HG03064 (cell line): ENCODE measurements around the gene AP1S1.
"Not testable (repeated sequence)": the region's sequence is repeated elsewhere in the genome, so short reads cannot be mapped to it uniquely, and the experiment has no call there.

Experiments
- ATAC-seq: cut with Tn5 transposase; IDR thresholded peaks from one replicate; pipeline ENCODE4 v1.9.1; 2021; ENCODE audit warnings: low read depth; ENCODE audit not compliant: unreplicated experiment

AP1S1 gene

DNA sequence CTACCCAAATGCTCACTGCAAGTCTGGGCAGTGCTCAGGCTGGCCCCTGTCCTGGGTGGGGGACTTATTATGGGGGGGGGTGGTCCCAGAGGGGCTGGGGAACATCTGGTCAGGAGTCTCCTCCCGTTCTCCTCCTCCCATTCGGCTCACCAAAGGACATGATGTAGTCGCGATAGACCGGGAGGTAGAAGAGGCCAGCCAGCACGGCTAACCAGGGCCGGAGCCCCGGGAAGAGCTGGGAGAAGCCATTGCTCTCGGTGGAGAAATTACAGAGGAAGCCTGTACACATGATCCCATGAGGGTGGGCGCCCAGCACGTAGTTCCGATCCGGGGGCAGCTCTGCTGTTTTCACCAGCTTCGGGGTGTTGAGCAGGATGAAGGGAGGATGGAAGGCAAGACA is 44.2 kb downstream of the AP1S1 start:
- ATAC-seq: no peak

DNA sequence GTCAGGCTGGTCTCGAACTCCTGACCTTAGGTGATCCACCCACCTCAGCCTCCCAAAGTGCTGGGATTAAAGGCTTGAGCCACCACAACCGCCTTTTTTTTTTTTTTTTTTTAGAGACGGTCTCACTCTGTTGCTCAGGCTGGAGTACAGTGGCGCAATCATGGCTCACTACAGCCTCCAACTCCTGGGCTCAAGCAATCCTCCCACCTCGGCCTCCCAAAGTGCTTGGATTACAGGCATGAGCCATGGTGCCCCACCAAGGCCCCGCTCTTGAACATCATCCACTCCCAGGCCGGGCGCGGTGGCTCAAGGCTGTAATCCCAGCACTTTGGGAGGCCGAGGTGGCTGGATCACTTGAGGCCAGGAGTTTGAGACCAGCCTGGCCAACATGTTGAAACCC is 45.2 kb downstream of the AP1S1 start:
- not testable (repeated sequence) for ATAC-seq

DNA sequence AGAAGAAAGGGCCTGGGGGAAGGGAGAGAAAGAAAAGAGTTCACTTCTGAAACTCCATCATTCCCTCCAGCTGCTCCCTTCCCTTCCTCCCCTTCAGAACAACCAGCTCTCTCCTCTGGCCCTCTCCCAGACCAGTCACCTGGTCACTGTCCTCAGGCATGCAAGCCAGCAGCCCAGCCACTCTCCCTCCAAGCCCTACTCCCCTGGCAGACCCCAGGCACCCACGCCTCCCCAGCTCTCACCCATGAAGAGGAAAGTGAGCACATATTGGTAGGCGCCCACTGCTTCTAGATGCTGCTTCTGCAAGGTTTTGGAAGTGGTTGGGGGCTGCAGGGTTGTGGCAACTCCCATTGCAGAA is 46.2 kb downstream of the AP1S1 start:
- no peak for ATAC-seq

DNA sequence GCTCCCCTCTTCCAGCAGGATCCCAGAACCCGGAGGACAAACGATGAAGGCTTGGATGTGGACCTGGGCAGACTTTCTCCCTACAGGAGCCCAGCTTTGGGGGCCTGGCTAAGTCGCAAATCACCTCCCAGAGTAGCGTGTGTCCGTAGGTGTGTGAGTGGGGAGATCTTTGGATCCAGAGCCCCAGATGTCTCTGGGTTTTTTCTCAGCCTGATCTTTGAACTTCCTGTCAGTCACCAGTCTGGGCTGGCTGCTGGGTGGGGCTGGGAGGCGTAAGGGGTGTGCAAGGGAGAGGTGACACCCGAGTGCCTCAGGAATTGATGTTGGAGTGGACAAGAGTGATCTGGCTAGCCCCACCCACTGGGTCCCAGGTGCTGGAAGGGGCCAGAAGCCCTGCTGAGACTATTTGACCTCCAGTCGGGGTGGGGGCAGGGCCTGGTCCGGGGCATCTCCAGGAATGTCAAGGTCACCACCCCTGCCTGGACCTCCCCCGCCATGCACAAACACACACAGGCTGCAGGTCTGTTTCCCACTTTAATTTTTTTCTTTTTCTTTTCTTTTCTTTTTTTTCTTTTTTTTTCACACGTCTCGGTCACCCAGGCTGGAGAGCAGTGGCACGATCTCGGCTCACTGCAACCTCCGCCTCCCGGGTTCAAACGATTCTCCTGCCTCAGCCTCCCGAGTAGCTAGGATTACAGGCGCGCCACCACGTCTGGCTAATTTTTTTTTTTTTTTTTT is 46.8 kb downstream of the AP1S1 start, which contains the start of gene MOGAT3:
MOGAT3 (minus strand) TSS at position 175 of the 738 bp plus-strand sequence. CDS start 182 bp downstream, outside the sequence.
- no peak for ATAC-seq

DNA sequence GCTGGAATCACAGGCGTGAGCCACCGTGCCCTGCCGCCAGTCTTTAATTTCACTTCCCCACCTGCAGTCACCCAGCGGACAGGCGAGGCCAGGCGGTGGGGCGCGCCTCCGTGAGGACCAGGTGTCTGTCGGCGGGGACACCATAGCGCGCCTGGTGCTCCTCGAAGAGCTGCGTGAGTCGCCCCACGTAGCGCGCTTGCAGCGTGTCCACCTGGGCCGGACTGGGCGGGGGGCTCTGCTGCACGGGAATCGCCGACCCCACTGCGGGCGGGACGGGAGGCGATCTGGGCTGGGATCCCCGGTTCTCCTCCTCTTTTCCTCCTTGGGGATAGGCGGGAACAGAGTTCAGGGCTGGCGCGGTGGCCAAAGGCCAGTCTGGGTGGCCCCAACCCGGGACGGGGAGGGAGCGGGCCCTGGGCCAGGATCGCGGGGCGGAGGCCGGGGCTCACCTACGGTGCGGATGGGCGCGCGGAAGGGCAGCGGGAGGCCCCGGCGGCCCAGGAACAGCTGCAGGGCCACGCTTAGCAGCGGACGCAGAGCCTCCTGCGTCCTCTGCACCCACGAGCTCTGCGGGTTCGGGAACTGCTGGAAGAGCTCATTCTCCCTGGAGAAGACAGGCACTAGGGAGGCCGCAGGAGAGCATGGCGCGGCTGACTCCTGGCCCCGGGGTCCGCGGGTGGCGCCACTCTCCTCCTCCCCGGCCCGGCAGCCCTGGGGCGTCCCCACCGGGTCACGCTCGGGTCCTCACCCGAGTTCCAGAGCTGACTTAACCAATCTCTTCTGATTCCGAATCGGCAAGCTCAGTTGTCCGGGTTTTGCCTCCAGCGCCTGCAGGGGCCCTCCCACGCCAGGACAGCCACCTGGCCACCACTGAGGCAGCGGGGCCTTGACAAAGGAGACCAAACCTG is 47.7 kb downstream of the AP1S1 start:
- no peak for ATAC-seq

DNA sequence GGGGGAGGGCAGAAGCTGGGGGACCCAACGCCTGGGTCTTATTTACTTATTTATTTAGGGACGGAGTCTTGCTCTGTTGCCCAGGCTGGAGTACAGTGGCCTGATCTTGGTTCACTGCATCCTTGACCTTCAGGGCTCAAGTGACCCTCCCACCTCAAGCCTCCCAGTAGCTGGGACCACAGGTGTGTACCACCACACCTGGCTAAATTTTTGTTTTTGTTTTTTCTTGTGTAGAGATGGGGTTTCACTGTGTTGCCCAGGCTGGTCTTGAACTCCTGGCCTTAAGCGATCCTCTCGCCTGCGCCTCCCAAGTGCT is 48.3 kb downstream of the AP1S1 start:
- ATAC-seq: no peak

DNA sequence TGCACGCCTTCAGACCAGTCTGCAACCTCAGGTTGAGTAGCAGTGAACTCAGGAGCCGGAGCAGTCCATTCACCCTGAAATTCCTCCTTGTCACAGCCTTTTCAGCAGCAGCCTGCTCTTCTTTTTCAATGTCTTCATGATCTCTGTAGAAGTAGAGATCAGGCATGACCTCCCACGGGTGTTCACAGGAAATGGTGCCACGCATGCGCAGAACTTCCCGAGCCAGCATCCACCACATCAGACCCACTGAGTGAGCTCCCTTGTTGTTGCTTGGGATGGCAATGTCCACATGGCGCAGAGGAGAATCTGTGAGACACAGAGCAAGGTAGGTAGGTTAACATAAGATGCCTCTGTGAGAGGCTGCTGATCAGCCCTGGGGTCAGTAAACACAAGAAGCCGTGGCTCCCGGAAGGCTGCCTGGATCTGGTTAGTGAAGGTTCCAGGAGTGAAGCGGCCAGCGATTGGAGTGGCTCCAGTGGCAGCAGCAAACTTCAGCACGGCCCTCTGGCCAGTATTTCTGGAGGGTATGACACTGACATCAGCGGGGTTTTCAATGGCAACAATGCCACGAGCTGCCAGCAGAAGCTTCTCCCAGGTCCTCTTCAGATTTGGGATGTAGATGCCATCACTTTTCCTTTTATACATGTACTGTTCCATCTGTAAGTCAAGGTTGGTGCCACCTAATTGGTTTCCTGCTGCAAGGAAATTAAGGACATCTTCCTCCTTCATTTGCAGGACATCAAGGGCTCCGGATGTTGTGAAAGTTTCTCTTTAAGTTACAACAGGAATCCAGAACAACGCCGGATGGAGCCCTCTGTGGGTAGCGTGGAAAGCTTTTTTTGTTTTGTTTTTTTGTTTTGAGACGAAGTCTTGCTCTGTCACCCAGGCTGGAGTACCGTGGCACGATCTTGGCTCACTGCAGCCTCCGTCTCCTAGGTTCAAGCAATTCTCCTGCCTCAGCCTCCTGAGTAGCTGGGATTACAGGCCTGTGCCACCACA is 49.8 kb downstream of the AP1S1 start:
- ATAC-seq: not testable (repeated sequence)

DNA sequence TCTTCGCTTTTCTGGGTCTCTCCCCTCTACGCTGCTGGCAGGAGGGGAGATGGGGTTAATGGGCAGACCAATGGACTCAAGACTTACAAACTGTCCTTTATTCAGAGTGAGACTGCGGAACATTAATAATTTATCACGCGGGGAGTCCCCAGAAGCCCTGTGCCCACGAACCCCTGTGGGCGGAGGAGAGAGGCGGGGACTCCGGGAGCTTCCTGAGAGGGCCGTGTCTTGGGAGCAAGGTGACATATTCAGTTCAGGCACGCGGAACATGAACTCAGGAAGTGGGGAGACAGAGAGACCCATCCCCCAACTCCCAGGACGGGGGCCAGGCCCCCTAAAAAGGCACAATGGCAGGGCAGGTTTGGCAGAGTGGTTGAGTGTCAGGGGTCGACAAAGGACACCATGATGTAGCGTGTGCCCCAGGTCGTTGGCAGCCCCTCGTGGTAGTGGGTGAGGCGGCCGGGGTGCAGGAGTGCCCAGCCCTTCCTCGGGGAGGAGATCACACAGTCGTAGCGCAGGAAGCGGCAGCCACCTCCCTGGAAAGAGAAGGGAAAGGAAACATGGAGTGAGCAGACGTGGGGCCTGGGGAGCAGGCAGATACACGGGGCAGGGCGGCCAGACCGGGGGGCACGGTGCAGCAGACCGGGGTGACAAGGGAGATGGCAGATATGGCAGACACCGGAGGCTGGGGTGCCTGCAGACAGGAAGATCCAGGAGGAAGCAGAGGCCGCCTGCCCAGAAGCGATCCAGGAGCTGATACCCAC is 51.8 kb downstream of the AP1S1 start:
- no peak for ATAC-seq

DNA sequence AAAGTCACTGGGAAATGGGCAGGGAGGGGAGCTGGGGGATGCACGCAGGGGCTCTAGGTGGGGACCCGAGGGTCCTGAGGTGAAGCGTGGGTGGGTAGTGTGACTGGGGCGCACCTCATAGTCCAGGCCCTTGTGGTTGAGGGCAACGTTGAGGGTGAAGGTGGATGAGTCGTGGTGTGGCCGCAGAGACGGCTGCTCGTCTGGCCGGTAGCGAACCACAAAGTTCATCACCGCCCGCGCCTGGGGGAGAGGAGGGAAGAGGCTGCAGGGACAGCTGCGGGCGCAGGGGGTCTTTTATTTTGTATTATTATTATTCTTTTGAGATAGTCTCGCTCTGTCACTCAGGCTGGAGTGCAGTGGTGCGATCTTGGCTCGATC is 52.4 kb downstream of the AP1S1 start:
- no peak for ATAC-seq

DNA sequence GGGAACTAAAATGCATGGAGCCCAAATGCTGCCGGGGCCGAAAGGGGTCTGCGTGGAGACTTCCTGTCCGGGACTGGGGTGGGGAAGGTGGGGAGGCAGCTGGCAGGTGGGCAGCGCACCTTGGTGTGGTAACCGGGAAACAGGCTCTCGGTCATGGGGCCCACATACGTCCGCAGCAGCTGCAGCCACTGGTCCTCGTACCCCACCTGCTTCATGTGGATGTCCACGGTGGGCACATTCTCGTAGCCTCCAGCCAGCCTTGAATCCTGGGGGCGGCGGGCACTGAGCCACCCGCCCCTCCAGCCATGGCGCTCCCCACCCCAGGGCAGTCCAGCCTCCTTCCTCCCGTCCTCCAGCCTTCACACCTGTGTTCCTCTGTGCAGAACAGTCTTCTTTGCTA is 53.2 kb downstream of the AP1S1 start:
- no peak for ATAC-seq

DNA sequence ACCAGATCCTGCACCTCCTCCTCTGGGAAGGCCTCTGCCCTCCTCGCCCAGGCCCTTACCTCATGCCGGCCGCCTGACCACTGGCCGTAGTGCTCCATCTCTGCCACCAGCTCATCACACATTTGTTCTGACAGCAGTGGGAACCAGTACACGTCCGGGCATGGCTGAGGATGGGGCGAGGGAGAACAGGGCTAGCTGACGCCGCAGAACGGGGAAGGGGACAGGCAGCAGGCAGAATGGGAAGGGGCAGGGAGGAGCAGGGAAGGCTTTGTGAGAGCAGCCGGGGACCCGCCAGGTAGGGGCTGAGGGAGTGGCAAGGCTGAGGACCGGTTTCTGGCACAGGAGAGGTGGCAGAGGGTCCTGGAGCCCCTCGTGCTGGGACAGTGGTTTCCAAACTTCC is 54.5 kb downstream of the AP1S1 start:
- no peak for ATAC-seq

DNA sequence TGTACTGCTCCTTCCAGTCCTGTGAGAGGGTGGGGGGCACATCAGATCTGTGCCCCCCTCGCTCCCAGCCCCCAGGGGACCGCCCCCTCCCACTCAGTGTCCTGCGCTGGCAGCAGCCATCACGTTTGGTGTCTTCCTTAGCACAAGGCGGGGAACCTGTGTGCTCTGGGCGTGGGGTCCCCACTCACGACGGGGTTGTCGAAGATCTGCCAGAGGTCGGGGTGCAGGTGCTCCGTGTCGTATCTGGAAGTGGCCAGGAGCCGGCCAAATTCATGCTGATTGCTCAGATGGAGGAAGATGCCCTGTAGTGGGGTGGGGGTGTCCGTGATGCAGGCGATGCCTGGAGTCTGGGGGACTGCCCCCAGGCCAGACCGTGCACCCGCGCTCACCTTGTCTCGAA is 55.9 kb downstream of the AP1S1 start:
- no peak for ATAC-seq
